CD4-positive, CD25-positive, alpha-beta regulatory T cell (primary cell): ENCODE measurements around the gene HEATR1. TPM values are rescaled to one million over a fixed set of nuclear protein-coding genes. Genes with fewer than 3 reads are reported as not detected.

Source experiments
- ATAC-seq, 2 donors: fragments of 150-1000 bp; cut with Tn5 transposase; one replicate each; pipeline ENCODE4 v1.10.0; 2021; ENCODE audit warnings: low read depth in 2 of 2, moderate number of reproducible peaks in 2 of 2, moderate library complexity in 1 of 2
- DNase-seq, 3 donors: peaks; one replicate each; pipeline versions ENCODE4 v3.0.0 to v3.0.0-alpha.2; 2012 to 2022; ENCODE audit warnings: mixed read lengths in 1 of 3
- H3K27ac ChIP-seq: one replicate; pipeline ENCODE4 v1.7.0; 2013; ENCODE audit warnings: mild to moderate bottlenecking, low read length; ENCODE audit not compliant: insufficient read depth, poor library complexity, severe bottlenecking
- H3K27me3 ChIP-seq: one replicate; pipeline ENCODE4 v1.7.0; 2013; ENCODE audit warnings: low read length; ENCODE audit not compliant: control insufficient read depth, insufficient read depth
- H3K36me3 ChIP-seq: one replicate; pipeline ENCODE4 v1.7.0; 2013; ENCODE audit warnings: mild to moderate bottlenecking, low read length, moderate library complexity; ENCODE audit not compliant: control insufficient read depth, insufficient read depth
- H3K4me1 ChIP-seq: 2 replicates; pipeline ENCODE4 v1.7.0; 2013; ENCODE audit warnings: mild to moderate bottlenecking, low read length; ENCODE audit not compliant: insufficient read depth, control insufficient read depth, poor library complexity, severe bottlenecking
- H3K4me3 ChIP-seq: one replicate; pipeline ENCODE4 v1.7.0; 2013; ENCODE audit warnings: low read depth, mild to moderate bottlenecking, low read length, moderate library complexity
- H3K9me3 ChIP-seq, 2 experiments: 1 replicate in 1 of 2; 2 replicates in 1 of 2; pipeline ENCODE4 v1.7.0; 2013; ENCODE audit warnings: low read length in 2 of 2, mild to moderate bottlenecking in 1 of 2, moderate library complexity in 1 of 2; ENCODE audit not compliant: control insufficient read depth in 2 of 2
- H3K27ac Mint-ChIP-seq, 3 donors: one replicate each; pipeline ENCODE4 v1.8.0; 2020 to 2022; ENCODE audit warnings: mild to moderate bottlenecking in 3 of 3, mixed read lengths in 3 of 3, moderate library complexity in 2 of 3
- H3K27me3 Mint-ChIP-seq: one replicate; pipeline ENCODE4 v1.8.0; 2022; ENCODE audit warnings: mild to moderate bottlenecking, mixed read lengths
- H3K36me3 Mint-ChIP-seq: one replicate; pipeline ENCODE4 v1.8.0; 2020; ENCODE audit warnings: mixed read lengths
- H3K4me1 Mint-ChIP-seq, 4 donors: one replicate each; pipeline ENCODE4 v1.8.0; 2020 to 2022; ENCODE audit warnings: mixed read lengths in 4 of 4, mild to moderate bottlenecking in 1 of 4
- H3K4me3 Mint-ChIP-seq, 4 donors: one replicate each; pipeline ENCODE4 v1.8.0; 2020 to 2022; ENCODE audit warnings: mild to moderate bottlenecking in 4 of 4, mixed read lengths in 4 of 4, moderate library complexity in 3 of 4
- H3K9me3 Mint-ChIP-seq, 7 donors: one replicate each; pipeline ENCODE4 v1.8.0; 2020 to 2022; ENCODE audit warnings: mixed read lengths in 7 of 7, mild to moderate bottlenecking in 3 of 7, moderate library complexity in 2 of 7
- polyA plus RNA-seq, 4 donors: library from polyadenylated mRNA; unstranded; fragments of 300-500 nt; fragmentation: Illumina TruSeq; gene quantifications; one replicate each; pipeline ENCODE4 v1.2.3, GENCODE V29; 2021
- total RNA-seq: library from RNA; stranded (reverse); gene quantifications from one replicate; pipeline ENCODE4 v1.2.3, GENCODE V29; 2022

The HEATR1 gene
- total and polyA plus RNA-seq, 5 donors from 2014 or later = 10.2 to 54.2 (median 13.5) TPM

- Mint-ChIP-seq H3K4me3 (peak overlapping the region in 3 of 4 donors; percentile 50 to 86 (median 58)), H3K4me1 (peaks cover 10 to 40% (median 22%) of the 10 kb centered on the region in 4 donors), H3K27me3 (no peaks in the 10 kb centered on the region), H3K36me3 (peaks cover 4% of the 10 kb centered on the region), H3K9me3 (peaks cover 0 to 1% (median 0%) of the 10 kb centered on the region in 7 donors), H3K27ac (peak overlapping the region; percentile 78 to 87 (median 79))
- DNase-seq = no peak
- ATAC-seq = no peak
- Histone ChIP-seq H3K4me1 (peaks cover 21% of the 10 kb centered on the region), H3K27ac (no peak overlapping the region), H3K4me3 (no peak overlapping the region), H3K36me3 (no peaks in the 10 kb centered on the region), H3K27me3 (no peaks in the 10 kb centered on the region), H3K9me3 (no peaks in the 10 kb centered on the region)
Measured at GRCh38 chr1:236515443-236515958, 88.8 kb downstream of the HEATR1 start.

GRCh38 chr1:236514703-236515442 is 89.4 kb downstream of the HEATR1 start:
- Histone ChIP-seq H3K36me3 (no peaks in the 10 kb centered on the region), H3K4me3 (no peak overlapping the region), H3K27ac (no peak overlapping the region), H3K27me3 (no peaks in the 10 kb centered on the region), H3K9me3 (no peaks in the 10 kb centered on the region), H3K4me1 (peaks cover 21% of the 10 kb centered on the region)
- no peaks in the 10 kb centered on the region for H3K9me3 Mint-ChIP-seq
- ATAC-seq (no peak), DNase-seq (no peak)
- peak overlapping the region in 2 of 3 donors; percentile 16 to 79 for H3K27ac Mint-ChIP-seq
- H3K4me1 Mint-ChIP-seq = peaks cover 10 to 40% (median 23%) of the 10 kb centered on the region in 4 donors
- H3K4me3 Mint-ChIP-seq = peak overlapping the region in 1 of 4 donors; percentile 58
- H3K36me3 Mint-ChIP-seq = peaks cover 4% of the 10 kb centered on the region
- H3K27me3 Mint-ChIP-seq = no peaks in the 10 kb centered on the region

- Mint-ChIP-seq H3K4me1 (peaks cover 8 to 36% (median 22%) of the 10 kb centered on the region in 4 donors), H3K4me3 (peak overlapping the region in 1 of 4 donors; percentile 56), H3K36me3 (no peaks in the 10 kb centered on the region), H3K27me3 (peaks cover 4% of the 10 kb centered on the region), H3K27ac (no peak overlapping the region), H3K9me3 (no peaks in the 10 kb centered on the region)
- H3K27ac ChIP-seq = no peak overlapping the region
- DNase-seq (no peak), ATAC-seq (no peak)
- H3K27me3 ChIP-seq = no peaks in the 10 kb centered on the region
- no peak overlapping the region for H3K4me3 ChIP-seq
- H3K9me3 ChIP-seq = no peaks in the 10 kb centered on the region
- H3K36me3 ChIP-seq = no peaks in the 10 kb centered on the region
- H3K4me1 ChIP-seq = peaks cover 20% of the 10 kb centered on the region
Measured at GRCh38 chr1:236511735-236512418, 92.4 kb downstream of the HEATR1 start.

GRCh38 chr1:236509647-236510401 is 94.5 kb downstream of the HEATR1 start:
- DNase-seq = no peak
- Mint-ChIP-seq H3K4me1 (peaks cover 0 to 22% (median 10%) of the 10 kb centered on the region in 4 donors), H3K27ac (no peak overlapping the region), H3K27me3 (peaks cover 4% of the 10 kb centered on the region), H3K9me3 (no peaks in the 10 kb centered on the region), H3K36me3 (no peaks in the 10 kb centered on the region), H3K4me3 (no peak overlapping the region)
- Histone ChIP-seq H3K27me3 (no peaks in the 10 kb centered on the region), H3K27ac (no peak overlapping the region), H3K9me3 (no peaks in the 10 kb centered on the region), H3K4me1 (peaks cover 8% of the 10 kb centered on the region), H3K4me3 (no peak overlapping the region), H3K36me3 (no peaks in the 10 kb centered on the region)
- ATAC-seq = no peak

- Histone ChIP-seq H3K27ac (no peak overlapping the region), H3K36me3 (no peaks in the 10 kb centered on the region), H3K4me1 (peaks cover 8% of the 10 kb centered on the region), H3K4me3 (no peak overlapping the region), H3K9me3 (no peaks in the 10 kb centered on the region), H3K27me3 (no peaks in the 10 kb centered on the region)
- no peaks in the 10 kb centered on the region for H3K36me3 Mint-ChIP-seq
- peaks cover 4% of the 10 kb centered on the region for H3K27me3 Mint-ChIP-seq
- no peak overlapping the region for H3K27ac Mint-ChIP-seq
- DNase-seq = no peak
- no peaks in the 10 kb centered on the region for H3K9me3 Mint-ChIP-seq
- peaks cover 0 to 22% (median 10%) of the 10 kb centered on the region in 4 donors for H3K4me1 Mint-ChIP-seq
- no peak for ATAC-seq
- no peak overlapping the region for H3K4me3 Mint-ChIP-seq
Measured at GRCh38 chr1:236509203-236509602, 95.1 kb downstream of the HEATR1 start.

- peak overlapping the region in 2 of 4 donors; percentile 0 to 3 for H3K4me3 Mint-ChIP-seq
- Histone ChIP-seq H3K4me1 (peaks cover 8% of the 10 kb centered on the region), H3K27me3 (no peaks in the 10 kb centered on the region), H3K4me3 (peak overlapping the region; percentile 1), H3K9me3 (no peaks in the 10 kb centered on the region), H3K27ac (no peak overlapping the region), H3K36me3 (no peaks in the 10 kb centered on the region)
- no peaks in the 10 kb centered on the region for H3K9me3 Mint-ChIP-seq
- H3K36me3 Mint-ChIP-seq = no peaks in the 10 kb centered on the region
- H3K4me1 Mint-ChIP-seq = peaks cover 0 to 22% (median 11%) of the 10 kb centered on the region in 4 donors
- DNase-seq (peak in 1 of 3 donors; percentile 16), ATAC-seq (no peak)
- peaks cover 4% of the 10 kb centered on the region for H3K27me3 Mint-ChIP-seq
- peak overlapping the region in 1 of 3 donors; percentile 2 for H3K27ac Mint-ChIP-seq
Measured at GRCh38 chr1:236508593-236509027, 95.7 kb downstream of the HEATR1 start.

- Mint-ChIP-seq H3K36me3 (no peaks in the 10 kb centered on the region), H3K9me3 (no peaks in the 10 kb centered on the region), H3K27me3 (peaks cover 4% of the 10 kb centered on the region), H3K4me1 (peaks cover 0 to 34% (median 19%) of the 10 kb centered on the region in 4 donors), H3K4me3 (no peak overlapping the region), H3K27ac (peak overlapping the region in 2 of 3 donors; percentile 43 to 44)
- Histone ChIP-seq H3K27ac (no peak overlapping the region), H3K4me3 (no peak overlapping the region), H3K9me3 (no peaks in the 10 kb centered on the region), H3K4me1 (peaks cover 13% of the 10 kb centered on the region), H3K27me3 (no peaks in the 10 kb centered on the region), H3K36me3 (no peaks in the 10 kb centered on the region)
- ATAC-seq (no peak), DNase-seq (no peak)
Measured at GRCh38 chr1:236507022-236507700, 97.2 kb downstream of the HEATR1 start.
